Measurements from ENCODE around the gene ABHD2. TPM values are rescaled to one million over a fixed set of nuclear protein-coding genes. Genes with fewer than 3 reads are reported as not detected.
A peak's percentile ranks its signal among the peaks of the same experiment; 100 is the strongest.

Gene ABHD2
- total RNA-seq, 6 experiments from 2014 or later: 43.1 to 63.5 (median 51.8) TPM

GRCh38 chr15:89187301-89187985 is 99.2 kb downstream of the ABHD2 start:
- peaks cover 18% of the 10 kb centered on the region for H3K4me1 Mint-ChIP-seq (ENCODE audit: low read depth)
- H3K36me3 Mint-ChIP-seq (ENCODE audit: low read depth): peaks cover 17% of the 10 kb centered on the region
- TF ChIP-seq CTCF (IDR thresholded peaks at IDR 0.05): no peak
- no peak for DNase-seq
- no peak overlapping the region for H3K27ac Mint-ChIP-seq
- no peaks in the 10 kb centered on the region for H3K9me3 Mint-ChIP-seq
- no peak overlapping the region for H3K4me3 Mint-ChIP-seq
- H3K27me3 Mint-ChIP-seq (ENCODE audit: insufficient read depth): peaks cover 2% of the 10 kb centered on the region; the same call in 1 of the 2 replicates

GRCh38 chr15:89187986-89188514 is 99.8 kb downstream of the ABHD2 start:
- DNase-seq: peak; percentile 19
- Mint-ChIP-seq H3K27me3 (ENCODE audit: insufficient read depth) (peaks cover 2% of the 10 kb centered on the region; the same call in 1 of the 2 replicates), H3K27ac (no peak overlapping the region), H3K9me3 (no peaks in the 10 kb centered on the region), H3K4me3 (no peak overlapping the region), H3K36me3 (ENCODE audit: low read depth) (peaks cover 17% of the 10 kb centered on the region), H3K4me1 (ENCODE audit: low read depth) (peaks cover 24% of the 10 kb centered on the region)
- TF ChIP-seq CTCF (IDR thresholded peaks at IDR 0.05): no peak

GRCh38 chr15:89192136-89192535 is 103.9 kb downstream of the ABHD2 start:
- Mint-ChIP-seq H3K4me1 (ENCODE audit: low read depth) (peaks cover 46% of the 10 kb centered on the region), H3K9me3 (no peaks in the 10 kb centered on the region), H3K36me3 (ENCODE audit: low read depth) (peaks cover 23% of the 10 kb centered on the region), H3K4me3 (peak overlapping the region; percentile 37; the same call in 1 of the 2 replicates), H3K27ac (peak overlapping the region; percentile 88), H3K27me3 (ENCODE audit: insufficient read depth) (no peaks in the 10 kb centered on the region)
- peak; percentile 32 for DNase-seq
- no peak for TF ChIP-seq CTCF (IDR thresholded peaks at IDR 0.05)

- H3K27me3 Mint-ChIP-seq (ENCODE audit: insufficient read depth): no peaks in the 10 kb centered on the region
- H3K27ac Mint-ChIP-seq: peak overlapping the region; percentile 88
- TF ChIP-seq CTCF (IDR thresholded peaks at IDR 0.05): no peak
- peaks cover 26% of the 10 kb centered on the region for H3K36me3 Mint-ChIP-seq (ENCODE audit: low read depth)
- H3K4me3 Mint-ChIP-seq: peak overlapping the region; percentile 37
- peak; percentile 42 for DNase-seq
- H3K4me1 Mint-ChIP-seq (ENCODE audit: low read depth): peaks cover 47% of the 10 kb centered on the region
- H3K9me3 Mint-ChIP-seq: no peaks in the 10 kb centered on the region
These were observed 104.5 kb downstream of the ABHD2 start for GRCh38 chr15:89192766-89193165.

- H3K4me3 Mint-ChIP-seq: no peak overlapping the region
- no peaks in the 10 kb centered on the region for H3K9me3 Mint-ChIP-seq
- H3K36me3 Mint-ChIP-seq (ENCODE audit: low read depth): peaks cover 26% of the 10 kb centered on the region
- no peak overlapping the region for H3K27ac Mint-ChIP-seq
- no peak for DNase-seq
- no peak for TF ChIP-seq CTCF (IDR thresholded peaks at IDR 0.05)
- peaks cover 41% of the 10 kb centered on the region for H3K4me1 Mint-ChIP-seq (ENCODE audit: low read depth)
- no peaks in the 10 kb centered on the region for H3K27me3 Mint-ChIP-seq (ENCODE audit: insufficient read depth)
These were observed 106.4 kb downstream of the ABHD2 start for GRCh38 chr15:89194608-89195007.

Data from HFFc6 (cell line).